HTR-8/SVneo (cell line): ENCODE data around the gene SUGP1.
"Not testable (repeated sequence)": the region's sequence is repeated elsewhere in the genome, so short reads cannot be mapped to it uniquely, and the experiment has no call there.

ENCODE experiments used
- DNase-seq: peaks from one replicate; pipeline ENCODE4 v3.0.0; 2011; ENCODE audit warnings: low spot score, mixed read lengths; ENCODE audit not compliant: insufficient read length
- FAIRE-seq: peaks from 2 replicates; lab custom pipeline; 2011; peaks lifted over from hg19 to GRCh38; lab: Jason Lieb, UNC

The SUGP1 gene

GRCh38 chr19:19320361-19321140 lies at the start of gene SUGP1, which contains the start of gene MAU2:
SUGP1 (minus strand) TSS chr19:19320509; CDS start chr19:19320496, 13 bp downstream.
MAU2 (plus strand) TSS chr19:19320829; CDS start chr19:19320860, 31 bp downstream.
- FAIRE-seq: peak; percentile 13
- DNase-seq: peak; percentile 98

DNA sequence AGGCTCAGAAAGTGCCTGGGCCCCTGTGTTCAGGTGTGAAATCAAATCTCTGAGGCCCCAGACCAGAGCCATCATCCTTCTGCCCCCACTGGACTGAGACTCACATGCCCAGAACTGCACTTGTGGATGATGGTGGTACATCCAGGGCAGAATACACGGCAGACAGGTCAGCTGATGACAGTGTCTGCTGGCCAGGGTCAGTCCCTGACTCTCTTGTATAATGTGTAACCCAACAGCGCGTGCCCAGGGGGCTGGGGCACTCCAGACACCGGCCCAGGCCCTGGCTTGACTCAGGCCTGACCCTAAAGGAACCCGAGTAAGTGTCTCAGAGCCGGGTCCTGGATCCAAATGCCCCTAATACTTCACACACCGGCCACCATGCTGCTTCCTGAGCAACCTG lies 47.8 kb upstream of the SUGP1 start:
- FAIRE-seq (no peak), DNase-seq (no peak)

GRCh38 chr19:19366434-19367396 lies 46.4 kb upstream of the SUGP1 start:
- peak; percentile 81 for DNase-seq
- FAIRE-seq: peak; percentile 66

- no peak for FAIRE-seq
Measured at GRCh38 chr19:19362075-19362474, 41.8 kb upstream of the SUGP1 start.

DNA sequence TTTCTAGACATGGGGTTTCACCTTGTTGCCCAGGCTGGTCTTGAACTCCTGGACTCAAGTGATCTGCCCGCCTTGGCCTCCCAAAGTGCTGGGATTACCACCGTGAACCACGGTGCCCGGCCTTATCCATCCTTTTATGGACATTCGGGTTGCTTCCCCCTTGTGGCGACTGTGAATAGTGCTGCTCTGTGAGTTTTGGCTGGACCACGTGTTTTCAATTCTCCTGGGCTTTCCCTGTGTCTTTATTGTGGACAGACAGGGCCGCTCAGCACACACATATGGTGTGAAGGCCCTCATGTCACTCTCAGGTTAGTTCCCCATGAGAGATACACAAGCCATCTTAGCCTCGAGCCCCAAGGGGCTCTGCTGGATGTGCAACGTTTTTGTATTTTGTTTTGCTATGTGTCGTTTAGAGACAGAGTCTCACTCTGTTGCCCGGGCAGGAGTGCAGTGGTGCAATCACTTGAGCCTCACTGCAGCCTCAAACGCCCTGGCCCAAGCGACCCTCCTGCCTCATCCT lies 40.8 kb upstream of the SUGP1 start:
- DNase-seq: peak; percentile 84
- peak; percentile 31 for FAIRE-seq

More at GRCh38 chr19:19362075-19362474, 41.8 kb upstream of the SUGP1 start:
- DNase-seq: no peak

DNA sequence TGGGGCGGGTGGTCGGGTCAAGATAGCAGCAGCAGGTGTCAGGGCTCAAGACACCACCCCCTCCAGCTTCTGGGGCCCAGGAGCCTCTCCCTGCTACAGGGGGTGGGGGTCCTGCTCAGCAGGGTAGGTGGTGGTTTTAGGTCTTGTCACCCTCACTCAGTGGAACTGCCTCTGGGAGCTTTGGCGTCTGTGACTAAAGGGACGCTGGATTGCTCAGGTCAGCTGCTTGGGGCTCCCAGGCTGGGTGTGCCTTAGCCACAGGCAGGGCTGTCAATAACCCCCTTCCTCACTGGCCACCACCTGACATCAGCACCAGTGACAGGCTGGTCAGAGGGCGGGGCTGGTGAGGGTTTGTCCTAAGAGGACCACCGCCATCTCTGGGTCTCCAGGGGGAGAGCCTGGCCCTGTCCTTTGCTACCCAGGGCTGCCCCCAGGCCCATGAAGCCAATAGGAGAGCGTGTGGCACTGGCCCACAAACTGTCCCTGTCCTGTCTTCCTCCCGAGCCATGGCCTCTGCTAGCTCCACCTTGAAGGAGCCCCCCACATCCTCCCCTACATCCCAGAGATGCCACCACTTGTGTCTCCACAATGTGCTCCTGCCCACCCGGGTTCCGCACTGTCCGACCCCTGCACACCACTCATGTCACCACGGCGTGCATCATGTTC lies 36.7 kb upstream of the SUGP1 start:
- no peak for DNase-seq
- no peak for FAIRE-seq

DNA sequence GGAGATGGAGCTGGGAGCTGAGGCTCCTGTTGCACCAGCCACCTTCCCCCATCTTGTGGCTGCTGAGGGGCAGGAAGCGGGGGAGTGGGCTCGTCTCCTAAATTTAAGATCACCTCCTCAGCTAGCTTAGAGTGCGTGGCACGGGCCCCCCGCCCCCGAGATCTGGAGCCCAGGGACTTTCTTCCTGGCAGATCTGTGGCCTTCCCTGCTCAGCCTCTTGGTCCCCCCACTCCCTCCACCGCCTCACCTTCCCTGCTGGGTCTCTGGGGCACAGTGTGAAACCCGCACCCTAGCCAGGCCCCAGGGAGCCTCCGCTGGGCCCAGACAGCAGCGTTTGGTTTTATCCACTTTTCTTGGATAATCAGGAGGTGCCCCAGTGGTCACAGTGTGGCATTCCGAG lies 36.2 kb upstream of the SUGP1 start:
- DNase-seq (no peak), FAIRE-seq (no peak)

GRCh38 chr19:19355606-19356139 lies 35.4 kb upstream of the SUGP1 start:
- DNase-seq (no peak), FAIRE-seq (no peak)

GRCh38 chr19:19354932-19355331 lies 34.6 kb upstream of the SUGP1 start:
- DNase-seq (no peak), FAIRE-seq (no peak)

DNA sequence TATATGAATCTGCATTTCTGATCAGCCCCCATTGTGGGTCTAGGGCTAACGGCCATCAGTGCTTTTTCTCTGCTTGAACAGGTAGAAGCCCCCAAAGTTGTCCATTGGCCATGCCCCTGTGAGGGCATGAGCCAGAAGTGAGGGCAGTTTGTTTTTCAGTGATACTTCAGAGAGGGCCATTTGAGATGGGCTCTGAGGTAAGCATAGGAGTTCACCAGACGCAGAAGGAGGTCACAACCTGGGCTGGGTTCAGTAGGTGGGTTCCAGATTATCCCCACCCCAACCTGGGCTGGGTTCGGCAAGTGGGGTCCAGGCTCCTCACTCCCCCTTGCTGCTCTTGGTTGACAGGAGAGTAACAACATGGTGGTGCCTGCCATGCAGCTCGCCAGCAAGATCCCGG lies 33.7 kb upstream of the SUGP1 start:
- FAIRE-seq (no peak), DNase-seq (no peak)

- DNase-seq: no peak
- FAIRE-seq: no peak
Measured at GRCh38 chr19:19352823-19353222, 32.5 kb upstream of the SUGP1 start.

DNA sequence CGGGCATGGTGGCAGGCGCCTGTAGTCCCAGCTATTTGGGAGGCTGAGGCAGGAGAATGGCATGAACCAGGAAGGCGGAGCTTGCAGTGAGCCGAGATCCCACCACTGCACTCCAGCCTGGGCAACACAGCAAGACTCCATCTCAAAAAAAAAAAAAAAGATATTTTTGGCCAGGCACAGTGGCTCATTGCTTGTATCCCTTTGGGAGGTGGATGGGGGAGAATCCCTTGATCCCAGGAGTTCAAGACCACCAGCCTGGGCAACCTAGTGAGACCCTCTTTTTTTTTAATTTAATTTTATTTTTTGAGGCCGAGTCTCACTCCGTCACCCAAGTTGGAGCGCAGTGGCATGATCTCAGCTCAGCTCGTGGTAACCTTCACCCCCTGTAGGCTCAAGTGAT lies 30.4 kb upstream of the SUGP1 start:
- not testable (repeated sequence) for FAIRE-seq, DNase-seq

GRCh38 chr19:19349365-19349764 lies 29.1 kb upstream of the SUGP1 start:
- DNase-seq: no peak
- no peak for FAIRE-seq

DNA sequence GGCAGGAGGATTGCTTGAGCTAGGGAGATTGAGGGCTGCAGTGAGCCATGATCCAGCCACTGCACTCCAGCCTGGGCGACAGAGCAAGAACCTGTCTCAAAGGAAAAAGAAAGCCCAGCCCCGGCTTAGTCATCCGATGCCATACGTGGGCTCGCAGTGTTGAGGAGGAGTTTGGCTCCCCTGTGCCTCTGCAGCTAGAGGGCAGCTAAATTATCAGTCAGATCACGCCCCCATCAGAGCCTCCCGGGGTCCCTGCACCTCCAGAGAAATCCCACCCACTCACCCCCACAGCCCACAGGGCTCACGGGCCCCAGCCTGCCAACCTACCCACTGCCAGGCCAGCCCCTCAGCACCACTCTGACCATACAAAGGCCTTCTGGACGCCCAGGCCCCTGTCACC lies 28.0 kb upstream of the SUGP1 start:
- FAIRE-seq: no peak
- no peak for DNase-seq

DNA sequence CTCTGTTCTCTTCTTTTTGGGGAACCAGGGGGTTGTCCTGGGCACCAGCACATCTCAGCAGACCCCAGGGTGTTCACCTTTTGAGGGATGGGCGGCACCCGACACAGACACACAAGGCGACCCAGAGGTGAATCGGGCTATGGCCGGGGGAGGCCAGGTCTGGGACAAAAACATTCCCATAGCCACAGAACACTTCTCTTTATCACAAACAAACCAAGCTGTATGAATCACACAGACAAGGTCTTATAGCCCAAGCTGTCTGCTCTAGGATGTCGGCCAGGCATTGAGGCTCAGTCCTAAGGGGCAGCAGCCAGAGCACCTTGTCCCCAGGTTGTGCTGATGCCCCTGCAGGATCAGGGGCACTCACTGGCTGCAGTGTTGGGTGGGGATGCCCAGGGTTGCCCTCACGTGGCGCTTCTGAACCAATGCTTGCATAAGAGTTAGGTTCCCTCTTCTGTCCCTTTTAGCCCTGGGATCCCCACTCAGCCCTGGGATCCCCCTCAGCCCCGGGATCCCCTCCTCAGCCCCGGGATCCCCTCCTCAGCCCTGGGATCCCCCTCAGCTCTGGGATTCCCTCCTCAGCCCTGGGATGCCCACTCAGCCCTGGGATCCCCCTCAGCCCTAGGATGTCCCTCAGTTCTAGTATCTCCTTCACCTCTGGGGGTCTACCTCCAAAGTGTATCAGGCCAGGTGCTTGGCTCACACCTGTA lies 27.2 kb upstream of the SUGP1 start:
- FAIRE-seq (no peak), DNase-seq (no peak)

DNA sequence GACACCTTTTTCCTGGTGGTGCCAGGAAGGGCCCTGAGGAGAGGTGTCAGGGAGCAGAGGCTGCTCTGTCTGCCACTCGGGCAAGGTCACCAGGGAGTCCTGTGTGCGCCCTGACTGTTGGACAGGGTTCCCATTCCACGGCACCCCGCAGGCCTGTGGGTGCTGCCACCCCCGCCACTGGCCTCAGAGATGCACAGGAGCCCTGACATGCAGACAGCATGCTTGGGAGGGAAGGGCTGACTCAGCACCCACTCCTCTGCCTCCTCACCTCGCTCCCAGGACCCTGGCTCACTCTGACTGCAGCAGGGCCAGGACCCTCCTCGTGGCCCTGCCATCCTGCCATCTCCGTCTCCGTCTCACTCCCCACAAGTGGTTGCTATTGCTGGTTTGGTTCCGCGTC lies 25.7 kb upstream of the SUGP1 start:
- DNase-seq (no peak), FAIRE-seq (no peak)

- FAIRE-seq (no peak), DNase-seq (no peak)
Measured at GRCh38 chr19:19345232-19345631, 24.9 kb upstream of the SUGP1 start.

DNA sequence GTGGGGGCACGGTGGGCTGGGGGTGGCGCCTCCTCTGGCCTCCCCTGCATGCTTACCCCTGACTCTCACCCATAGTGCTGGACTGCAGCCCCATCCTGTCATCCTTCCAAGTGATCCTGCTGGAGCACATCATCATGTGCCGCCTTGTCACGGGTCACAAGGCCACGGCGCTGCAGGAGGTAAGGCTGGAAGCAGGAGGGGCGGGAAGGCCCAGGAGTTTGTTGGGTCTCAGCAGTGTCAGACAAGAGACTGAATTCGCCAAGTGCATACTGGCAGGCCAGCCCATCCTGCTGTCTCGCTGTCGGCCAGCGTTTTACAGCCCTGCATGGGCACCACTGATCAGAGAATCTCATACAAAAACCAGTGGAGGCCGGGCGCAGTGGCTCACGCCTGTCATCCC lies 23.5 kb upstream of the SUGP1 start:
- DNase-seq: no peak
- no peak for FAIRE-seq

DNA sequence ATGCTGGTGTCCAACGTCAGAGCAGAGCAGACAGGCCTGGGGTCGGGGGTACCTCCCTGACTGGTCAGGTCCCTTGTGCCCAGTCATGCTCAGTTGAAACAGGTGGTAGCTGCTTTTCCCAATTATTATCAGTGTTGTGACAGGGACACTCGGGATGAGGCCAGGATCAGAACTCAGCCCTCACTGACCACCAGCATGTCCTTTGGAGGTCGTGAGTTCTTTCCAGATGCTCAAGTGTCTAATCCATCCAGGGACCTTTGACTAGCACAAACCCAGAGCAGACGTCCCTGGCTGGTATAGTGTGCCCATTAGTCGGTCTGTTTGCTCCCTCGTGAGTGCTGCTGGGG lies 22.7 kb upstream of the SUGP1 start:
- DNase-seq (no peak), FAIRE-seq (no peak)
